GM06990 (cell line): Measurements from ENCODE around the gene CNTFR.
"Not testable (repeated sequence)": the region's sequence is repeated elsewhere in the genome, so short reads cannot be mapped to it uniquely, and the experiment has no call there.

Source experiments
- DNase-seq: peaks from one replicate; pipeline ENCODE4 v3.0.0-alpha.2; 2011; ENCODE audit not compliant: insufficient read length; ENCODE audit errors: extremely low read depth
- H3K27me3 ChIP-seq: replicated peaks from 2 replicates; pipeline ENCODE4 v1.6.0; 2011; ENCODE audit warnings: low read length; ENCODE audit not compliant: control insufficient read depth, insufficient read depth
- H3K36me3 ChIP-seq: 2 replicates; pipeline ENCODE4 v1.5.1; 2011; ENCODE audit warnings: low read length; ENCODE audit not compliant: control insufficient read depth, insufficient read depth
- H3K4me3 ChIP-seq: replicated peaks from 2 replicates; pipeline ENCODE4 v1.5.1; 2011; ENCODE audit warnings: low read depth, mild to moderate bottlenecking, control low read depth, low read length
- CTCF ChIP-seq: IDR thresholded peaks from 2 replicates; pipeline ENCODE4 v1.5.1; 2011; ENCODE audit warnings: low read length, control low read depth, mild to moderate bottlenecking, inconsistent platforms; ENCODE audit not compliant: insufficient read depth, poor library complexity, severe bottlenecking

The CNTFR gene

GRCh38 chr9:34536685-34537084, 52.8 kb downstream of the CNTFR start:
- peaks cover 1% of the 10 kb centered on the region for H3K27me3 ChIP-seq
- H3K36me3 ChIP-seq: no peaks in the 10 kb centered on the region
- no peak for DNase-seq
- TF ChIP-seq CTCF: no peak
- H3K4me3 ChIP-seq: no peak overlapping the region

GRCh38 chr9:34532041-34532440, 57.5 kb downstream of the CNTFR start:
- not testable (repeated sequence) for DNase-seq, H3K36me3 ChIP-seq, H3K27me3 ChIP-seq, H3K4me3 ChIP-seq

- TF ChIP-seq CTCF: no peak
- Histone ChIP-seq H3K36me3 (no peaks in the 10 kb centered on the region), H3K27me3 (peaks cover 4% of the 10 kb centered on the region), H3K4me3 (no peak overlapping the region)
- no peak for DNase-seq
These were observed 63.5 kb downstream of the CNTFR start for GRCh38 chr9:34526026-34526425.

- no peak overlapping the region for H3K4me3 ChIP-seq
- no peak for TF ChIP-seq CTCF
- no peak for DNase-seq
- H3K27me3 ChIP-seq: peaks cover 7% of the 10 kb centered on the region
- no peaks in the 10 kb centered on the region for H3K36me3 ChIP-seq
These were observed 65.2 kb downstream of the CNTFR start for GRCh38 chr9:34524349-34524748.

- DNase-seq: peak; percentile 84
- Histone ChIP-seq H3K36me3 (no peaks in the 10 kb centered on the region), H3K4me3 (no peak within 1 kb of the TSS; the same call in 1 of the 2 replicates), H3K27me3 (peaks cover 7% of the 10 kb centered on the region)
- no peak for TF ChIP-seq CTCF
These were observed 66.3 kb downstream of the CNTFR start, which contains the start of gene ENHO for GRCh38 chr9:34522971-34523797. Gene ENHO, minus strand, starts transcription at chr9:34522990. Its CDS starts 1,295 bp downstream, at chr9:34521695.

GRCh38 chr9:34522091-34522887, 67.2 kb downstream of the CNTFR start:
- no peak overlapping the region for H3K4me3 ChIP-seq
- no peak for TF ChIP-seq CTCF
- peaks cover 7% of the 10 kb centered on the region for H3K27me3 ChIP-seq
- DNase-seq: no peak
- no peaks in the 10 kb centered on the region for H3K36me3 ChIP-seq
